HL-60 (cell line): Measurements from ENCODE around the gene ADPRHL1.

Experiments
- DNase-seq, 2 experiments: peaks; one replicate each; pipeline ENCODE4 v3.0.0-alpha.2; 2010 to 2020; ENCODE audit warnings: low read depth in 1 of 2, low spot score in 1 of 2
- H3K27ac ChIP-seq: fragments of 250-450 bp; sonication (Bioruptor Pico); replicated peaks from 2 replicates; pipeline ENCODE4 v1.5.1; 2020; ENCODE audit warnings: mild to moderate bottlenecking, moderate library complexity
- H3K27me3 ChIP-seq: fragments of 250-450 bp; sonication (Bioruptor Pico); 2 replicates; pipeline ENCODE4 v1.5.1; 2021; ENCODE audit warnings: mild to moderate bottlenecking, moderate library complexity; ENCODE audit not compliant: insufficient read depth, poor library complexity, severe bottlenecking
- H3K4me3 ChIP-seq: replicated peaks from 2 replicates; pipeline ENCODE4 v1.5.1; 2011; ENCODE audit warnings: mild to moderate bottlenecking, control low read depth, low read length; ENCODE audit not compliant: insufficient read depth
- CTCF ChIP-seq: IDR thresholded peaks from one replicate; pipeline ENCODE4 v1.5.1; 2011; ENCODE audit warnings: low read length, control low read depth, inconsistent platforms; ENCODE audit not compliant: insufficient read depth
- GABPA ChIP-seq: IDR thresholded peaks from 2 replicates; pipeline ENCODE4 v1.6.1; 2012; ENCODE audit warnings: low read depth
- POLR2AphosphoS5 ChIP-seq: IDR thresholded peaks from 2 replicates; pipeline ENCODE4 v1.6.1; 2012; ENCODE audit warnings: low read depth
- REST ChIP-seq: IDR thresholded peaks from 2 replicates; pipeline ENCODE4 v1.6.1; 2012; ENCODE audit warnings: low read depth; ENCODE audit not compliant: insufficient replicate concordance
- SPI1 ChIP-seq: IDR thresholded peaks from 2 replicates; pipeline ENCODE4 v1.6.1; 2012; ENCODE audit warnings: low read depth, mild to moderate bottlenecking, borderline replicate concordance

Gene ADPRHL1

GRCh38 chr13:113401452-113402415, 51.6 kb downstream of the ADPRHL1 start:
- TF ChIP-seq CTCF (no peak), REST (no peak), GABPA (no peak), POLR2AphosphoS5 (no peak), SPI1 (no peak)
- no peak overlapping the region for H3K4me3 ChIP-seq
- no peak for DNase-seq
- H3K27ac ChIP-seq, result no peak overlapping the region
- H3K27me3 ChIP-seq, result peaks cover 9% of the 10 kb centered on the region

- DNase-seq, result no peak
- H3K27ac ChIP-seq, result no peak overlapping the region
- H3K27me3 ChIP-seq, result peaks cover 3% of the 10 kb centered on the region
- no peak overlapping the region for H3K4me3 ChIP-seq
- TF ChIP-seq GABPA, result no peak
- no peak for TF ChIP-seq CTCF
- no peak for TF ChIP-seq SPI1
- no peak for TF ChIP-seq POLR2AphosphoS5
- TF ChIP-seq REST, result no peak
These were observed 52.5 kb downstream of the ADPRHL1 start for GRCh38 chr13:113400621-113401451.

- H3K27ac ChIP-seq, result no peak overlapping the region
- DNase-seq, result no peak
- peaks cover 3% of the 10 kb centered on the region for H3K27me3 ChIP-seq
- H3K4me3 ChIP-seq, result no peak overlapping the region
- TF ChIP-seq GABPA, result no peak
- no peak for TF ChIP-seq POLR2AphosphoS5
- no peak for TF ChIP-seq CTCF
- no peak for TF ChIP-seq SPI1
- no peak for TF ChIP-seq REST
These were observed 53.5 kb downstream of the ADPRHL1 start for GRCh38 chr13:113399755-113400149.
